ENCODE results near the gene KDELR3.

KDELR3 gene

DNA sequence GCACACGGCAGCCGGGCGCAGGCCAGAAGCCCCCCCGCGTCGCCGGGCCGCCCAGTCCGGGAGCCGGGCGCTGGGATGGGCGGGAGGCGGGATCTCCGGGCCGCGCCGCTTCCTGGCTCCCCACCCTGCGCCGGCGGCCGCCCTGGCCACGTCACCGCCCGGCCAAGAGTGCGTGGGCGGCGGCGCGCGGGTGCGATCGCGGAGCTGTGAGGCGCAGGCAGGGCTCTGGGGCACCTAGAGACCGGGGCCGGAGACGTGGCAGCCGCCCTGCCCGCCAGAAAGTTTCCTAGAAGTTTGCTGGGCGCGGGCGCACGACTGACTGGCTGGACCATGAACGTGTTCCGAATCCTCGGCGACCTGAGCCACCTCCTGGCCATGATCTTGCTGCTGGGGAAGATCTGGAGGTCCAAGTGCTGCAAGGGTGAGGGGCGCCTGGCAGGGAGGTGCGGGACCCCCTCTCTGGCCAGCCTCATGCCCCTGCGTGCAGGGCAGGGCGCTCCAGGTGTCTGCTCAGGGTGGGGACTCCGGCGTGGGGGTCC lies at the start of gene KDELR3:
KDELR3 (plus strand) TSS at position 193 of the 539 bp plus-strand sequence; CDS start at position 331, 138 bp downstream.
- TF ChIP-seq, protein P1, sequence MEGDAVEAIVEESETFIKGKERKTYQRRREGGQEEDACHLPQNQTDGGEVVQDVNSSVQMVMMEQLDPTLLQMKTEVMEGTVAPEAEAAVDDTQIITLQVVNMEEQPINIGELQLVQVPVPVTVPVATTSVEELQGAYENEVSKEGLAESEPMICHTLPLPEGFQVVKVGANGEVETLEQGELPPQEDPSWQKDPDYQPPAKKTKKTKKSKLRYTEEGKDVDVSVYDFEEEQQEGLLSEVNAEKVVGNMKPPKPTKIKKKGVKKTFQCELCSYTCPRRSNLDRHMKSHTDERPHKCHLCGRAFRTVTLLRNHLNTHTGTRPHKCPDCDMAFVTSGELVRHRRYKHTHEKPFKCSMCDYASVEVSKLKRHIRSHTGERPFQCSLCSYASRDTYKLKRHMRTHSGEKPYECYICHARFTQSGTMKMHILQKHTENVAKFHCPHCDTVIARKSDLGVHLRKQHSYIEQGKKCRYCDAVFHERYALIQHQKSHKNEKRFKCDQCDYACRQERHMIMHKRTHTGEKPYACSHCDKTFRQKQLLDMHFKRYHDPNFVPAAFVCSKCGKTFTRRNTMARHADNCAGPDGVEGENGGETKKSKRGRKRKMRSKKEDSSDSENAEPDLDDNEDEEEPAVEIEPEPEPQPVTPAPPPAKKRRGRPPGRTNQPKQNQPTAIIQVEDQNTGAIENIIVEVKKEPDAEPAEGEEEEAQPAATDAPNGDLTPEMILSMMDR (IDR thresholded peaks at IDR 0.05; ENCODE audit: low read depth, low read length): no peak
- DNase-seq (ENCODE audit: extremely low read depth, low read depth): peak; percentile 31

DNA sequence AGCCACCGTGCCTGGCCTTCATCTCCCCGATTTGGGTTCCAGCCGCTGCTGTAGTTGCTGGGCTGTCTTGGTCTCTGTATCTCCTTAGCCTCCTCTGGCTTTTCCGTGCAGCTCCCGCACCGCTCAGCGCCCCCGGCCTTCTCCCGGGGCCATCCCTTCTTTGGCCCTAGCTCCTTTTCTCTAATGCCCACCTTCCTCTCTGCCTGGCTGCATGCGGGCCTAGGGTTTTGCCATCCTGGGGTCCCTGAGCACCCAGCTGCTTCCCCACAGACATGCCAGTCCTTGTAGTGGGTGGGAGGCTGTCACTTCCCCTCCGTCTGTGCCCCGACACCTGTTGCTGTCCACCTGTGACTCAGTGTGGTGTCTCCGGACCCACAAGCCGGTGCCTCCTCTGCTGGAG lies 49.3 kb upstream of the KDELR3 start:
- no peak for DNase-seq (ENCODE audit: extremely low read depth, low read depth)
- TF ChIP-seq, protein P1 (IDR thresholded peaks at IDR 0.05; ENCODE audit: low read depth, low read length): no peak

DNA sequence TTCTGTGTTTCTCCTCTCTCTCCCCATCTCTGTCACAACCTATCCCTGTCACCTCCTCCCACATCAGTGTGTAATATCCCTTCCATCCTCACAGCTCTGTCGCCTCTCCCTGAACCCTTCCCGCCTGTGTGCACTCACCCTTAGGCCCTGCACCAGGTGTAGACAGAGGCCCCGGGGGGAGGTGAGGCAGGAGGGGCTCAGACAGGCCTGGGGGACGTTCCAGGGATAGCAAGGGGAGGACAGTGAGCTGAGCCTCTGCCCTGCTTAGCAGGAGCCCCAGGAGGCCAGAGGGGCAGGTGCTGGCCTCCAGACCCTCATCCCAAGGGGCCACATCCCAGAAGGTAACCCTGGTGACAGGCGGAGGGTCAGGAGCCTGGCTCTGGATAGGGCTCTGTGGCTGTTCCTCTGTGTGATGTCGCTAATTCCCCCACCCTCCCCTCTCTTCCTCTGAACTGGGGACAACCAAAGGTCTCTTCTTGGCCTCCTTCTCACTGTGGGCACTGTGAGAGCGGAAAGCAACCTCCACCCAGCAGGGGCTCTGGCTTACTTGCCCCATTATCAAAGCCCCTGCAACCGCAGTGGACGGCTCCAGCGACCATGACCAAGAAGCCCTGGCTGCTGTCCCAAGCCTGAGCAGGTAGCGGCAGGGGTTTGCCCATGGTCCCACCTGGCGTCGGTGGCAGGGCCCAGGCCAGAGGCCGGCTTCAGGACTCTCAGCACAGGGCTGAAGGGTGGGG lies 48.6 kb upstream of the KDELR3 start:
- TF ChIP-seq, protein P1 (IDR thresholded peaks at IDR 0.05; ENCODE audit: low read depth, low read length): no peak
- no peak for DNase-seq (ENCODE audit: extremely low read depth, low read depth)

DNA sequence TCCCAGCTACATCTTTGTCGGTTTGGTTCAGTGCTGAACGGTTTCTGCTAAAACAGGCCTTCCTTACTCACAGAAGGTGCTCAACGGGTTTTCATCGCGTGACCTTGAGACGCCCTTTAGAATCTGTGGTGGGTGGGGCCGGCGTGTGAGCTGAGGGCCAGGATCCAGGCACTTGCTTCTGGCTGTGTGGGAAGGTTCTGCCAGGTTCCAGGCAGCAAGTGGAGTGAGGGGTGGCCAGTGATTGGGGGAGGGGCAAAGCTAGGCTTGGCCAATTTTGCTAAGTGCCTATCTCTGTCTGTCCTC lies 48.1 kb upstream of the KDELR3 start:
- TF ChIP-seq, protein P1 (IDR thresholded peaks at IDR 0.05; ENCODE audit: low read depth, low read length): no peak
- DNase-seq (ENCODE audit: extremely low read depth, low read depth): no peak

DNA sequence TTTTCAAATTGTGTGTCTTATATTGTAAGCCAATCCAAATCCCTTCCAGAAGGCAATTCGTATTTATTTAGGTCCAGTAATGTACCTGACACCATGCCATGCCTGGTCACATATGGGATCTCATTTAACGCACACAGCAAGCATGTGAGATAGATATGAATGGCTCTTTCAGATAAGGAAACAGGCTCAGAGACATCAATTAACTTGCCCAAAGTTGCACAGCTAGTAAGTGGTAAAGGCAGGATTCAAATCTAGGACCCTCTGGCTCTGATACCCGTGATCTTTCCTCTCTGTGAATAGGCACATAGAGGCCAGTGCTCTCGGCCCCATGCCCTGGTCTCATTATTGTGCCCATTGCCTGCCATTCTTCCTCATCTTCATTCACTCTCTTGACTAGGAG lies 47.2 kb upstream of the KDELR3 start:
- no peak for DNase-seq (ENCODE audit: extremely low read depth, low read depth)
- TF ChIP-seq, protein P1 (IDR thresholded peaks at IDR 0.05; ENCODE audit: low read depth, low read length): no peak

DNA sequence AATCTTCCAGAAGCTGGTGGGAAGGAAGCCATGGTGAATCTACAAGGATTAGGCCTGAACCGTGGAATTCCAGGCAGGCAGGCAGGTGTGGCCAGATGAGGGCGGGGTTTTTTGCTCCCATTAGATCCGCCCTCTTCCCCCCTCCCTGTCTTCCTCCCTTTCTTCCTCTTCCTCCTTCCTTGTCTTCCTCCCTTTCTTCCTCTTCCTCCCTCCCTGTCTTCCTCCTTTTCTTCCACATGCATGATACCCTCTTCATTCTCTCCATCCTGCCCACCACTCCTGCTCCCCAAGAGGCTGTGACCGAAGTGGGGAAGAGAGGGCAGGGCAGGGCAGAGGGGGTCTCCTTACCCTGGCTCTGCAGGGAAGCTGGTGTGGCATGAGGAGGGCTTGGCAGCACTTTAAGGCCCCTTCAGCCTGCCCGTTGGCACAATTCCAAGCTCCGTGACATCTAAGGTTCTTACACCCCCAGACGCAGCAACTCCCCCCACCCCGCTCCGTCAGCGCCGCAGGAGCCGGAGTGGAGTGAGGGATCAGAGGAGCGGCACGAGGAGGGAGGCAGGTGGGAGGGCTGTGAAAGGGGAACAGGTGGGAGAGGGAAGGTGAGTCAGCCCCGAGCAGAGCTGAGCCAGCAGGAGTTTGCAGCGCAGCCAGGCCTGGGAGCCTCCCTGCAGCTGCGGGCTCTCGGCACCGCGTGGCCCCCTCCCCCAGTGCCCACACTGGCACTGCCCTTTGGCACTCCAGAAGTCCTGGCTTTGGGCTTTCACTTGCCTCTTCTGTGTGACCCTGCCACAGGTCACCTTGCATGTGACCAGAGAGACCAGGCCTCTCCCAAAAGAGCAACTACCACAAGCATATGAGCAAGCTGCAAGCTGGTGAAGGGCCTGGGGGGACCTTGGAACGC lies 45.0 kb upstream of the KDELR3 start:
- TF ChIP-seq, protein P1 (IDR thresholded peaks at IDR 0.05; ENCODE audit: low read depth, low read length): no peak
- DNase-seq (ENCODE audit: extremely low read depth, low read depth): no peak

Measured in AG09319 (cell line).